Measurements from ENCODE around the gene RPP40. TPM values are rescaled to one million over a fixed set of nuclear protein-coding genes. Genes with fewer than 3 reads are reported as not detected.

Gene RPP40
- total and polyA plus RNA-seq, 9 of the 15 experiments (the other 6 are each of a cell fraction or from before 2014, with no cell fraction given), result 22.6 to 114 (median 39.0) TPM

- ATAC-seq (no peak), FAIRE-seq (no peak), DNase-seq (ENCODE audit: extremely low read depth in 1 of 4, low spot score in 3 of 4) (no peak)
- BruUV-seq (replicated peaks), result no TSS peak
- Histone ChIP-seq H3K4me3 (no peak overlapping the region), H3K27ac (ENCODE audit: extremely low read depth, low read depth, low read length) (no peak overlapping the region), H2AFZ (ENCODE audit: low read depth, low read length) (no peak overlapping the region), H3K9me1 (ENCODE audit: control insufficient read depth, insufficient read depth, low read length) (no peaks in the 10 kb centered on the region), H3K4me1 (replicated peaks in 1 of 2; ENCODE audit: control insufficient read depth in 2 of 2, insufficient read depth in 2 of 2, low read length in 2 of 2) (peaks cover 11 to 14% of the 10 kb centered on the region in 2 experiments), H3K36me3 (ENCODE audit: control insufficient read depth, insufficient read depth, low read length) (no peaks in the 10 kb centered on the region), H3K79me2 (ENCODE audit: control insufficient read depth, insufficient read depth, low read length) (no peaks in the 10 kb centered on the region), H3K9me3 (replicated peaks; ENCODE audit: control insufficient read depth, insufficient read depth, low read depth, low read length) (peaks cover 3% of the 10 kb centered on the region; the same call in 1 of the 2 replicates), H3K27me3 (ENCODE audit: control insufficient read depth in 2 of 2, insufficient read depth in 2 of 2, low read length in 2 of 2) (0 out of 5 replicates have a peak, but pooled peaks cover 0 to 2% of the 10 kb centered on the region in 2 experiments), H3K9ac (ENCODE audit: insufficient read depth in 1 of 2, low read depth in 2 of 2, low read length in 2 of 2) (no peak overlapping the region), H4K20me1 (replicated peaks; ENCODE audit: control insufficient read depth, insufficient read depth, low read length) (no peaks in the 10 kb centered on the region), H3K4me2 (ENCODE audit: insufficient read depth, low read length) (no peak overlapping the region)
- POLR2A ChIA-PET, result interaction anchor here (0.8 kb wide), 1 partner anchor 11 kb away, joined by 3 read pairs; no protein-coding TSS in a partner anchor
- in situ Hi-C loops (cut with MboI) (no loop called here), intact Hi-C loops (cut with micrococcal nuclease) (no loop called here)
- TF ChIP-seq ETS2 (tag; IDR thresholded peaks at IDR 0.05; ENCODE audit: borderline replicate concordance, poor library complexity, severe bottlenecking) (no peak), TAF7 (tag; IDR thresholded peaks at IDR 0.05) (no peak), MCM7 (IDR thresholded peaks at IDR 0.05) (no peak), ZNF436 (CRISPR knock-in tag; IDR thresholded peaks at IDR 0.05) (no peak), L3MBTL2 (IDR thresholded peaks at IDR 0.05) (no peak), STAT6 (CRISPR knock-in tag; IDR thresholded peaks at IDR 0.05) (no peak), ZNF507 (tag; conservative IDR thresholded peaks at IDR 0.05) (no peak), ATF3 (IDR thresholded peaks at IDR 0.05) (no peak), ATF3 (CRISPR knock-in tag; conservative IDR thresholded peaks at IDR 0.05) (no peak), SAP30 (IDR thresholded peaks at IDR 0.05; ENCODE audit: borderline replicate concordance, insufficient read depth, low read depth, low read length, poor library complexity, severe bottlenecking) (no peak), RBM14 (IDR thresholded peaks at IDR 0.05; ENCODE audit: borderline replicate concordance, insufficient read depth, low read depth, low read length) (no peak), SIN3B (IDR thresholded peaks at IDR 0.05; ENCODE audit: low read depth) (no peak), TBP (optimal IDR thresholded peaks at IDR 0.05; ENCODE audit: low read depth, low read length) (no peak), NFRKB (IDR thresholded peaks at IDR 0.05; ENCODE audit: low read depth) (no peak), ZFPM2 (CRISPR knock-in tag; IDR thresholded peaks at IDR 0.05) (no peak)
- TF ChIP-seq, protein P1, sequence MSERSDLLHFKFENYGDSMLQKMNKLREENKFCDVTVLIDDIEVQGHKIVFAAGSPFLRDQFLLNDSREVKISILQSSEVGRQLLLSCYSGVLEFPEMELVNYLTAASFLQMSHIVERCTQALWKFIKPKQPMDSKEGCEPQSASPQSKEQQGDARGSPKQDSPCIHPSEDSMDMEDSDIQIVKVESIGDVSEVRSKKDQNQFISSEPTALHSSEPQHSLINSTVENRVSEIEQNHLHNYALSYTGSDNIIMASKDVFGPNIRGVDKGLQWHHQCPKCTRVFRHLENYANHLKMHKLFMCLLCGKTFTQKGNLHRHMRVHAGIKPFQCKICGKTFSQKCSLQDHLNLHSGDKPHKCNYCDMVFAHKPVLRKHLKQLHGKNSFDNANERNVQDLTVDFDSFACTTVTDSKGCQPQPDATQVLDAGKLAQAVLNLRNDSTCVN (CRISPR knock-in tag; IDR thresholded peaks at IDR 0.05), result no peak
- 40% methylated on average over 5 of the region's 5 CpGs for WGBS (ENCODE audit: insufficient coverage, low coverage, missing lambda C conversion rate)
- CTCF ChIA-PET (ENCODE audit: low intra/inter-chr PET ratio), result interaction anchor here (0.6 kb wide), 1 partner anchor 716 kb away, joined by 3 read pairs; no protein-coding TSS in a partner anchor
Observed at GRCh38 chr6:5028921-5029320, 25.1 kb upstream of the RPP40 start.

Data from K562 (cell line).